Skeletal muscle tissue (tissue), 4 donors: ENCODE results near the gene XRCC5. TPM values are rescaled to one million over a fixed set of nuclear protein-coding genes. Genes with fewer than 3 reads are reported as not detected.
"Not testable (repeated sequence)": the region's sequence is repeated elsewhere in the genome, so short reads cannot be mapped to it uniquely, and the experiment has no call there.

Source experiments
- H3K27ac ChIP-seq: one replicate; pipeline ENCODE4 v1.7.0; 2013; ENCODE audit warnings: mild to moderate bottlenecking, low read depth, low read length, inconsistent platforms
- H3K27me3 ChIP-seq, 3 donors: one replicate each; pipeline ENCODE4 v1.7.0; 2013; ENCODE audit warnings: low read length in 3 of 3; ENCODE audit not compliant: control insufficient read depth in 3 of 3, insufficient read depth in 3 of 3
- H3K36me3 ChIP-seq, 3 donors: one replicate each; pipeline ENCODE4 v1.7.0; 2013; ENCODE audit warnings: low read length in 3 of 3; ENCODE audit not compliant: control insufficient read depth in 3 of 3, insufficient read depth in 3 of 3
- H3K4me1 ChIP-seq, 3 donors: one replicate each; pipeline ENCODE4 v1.7.0; 2013; ENCODE audit warnings: low read length in 3 of 3, mild to moderate bottlenecking in 3 of 3; ENCODE audit not compliant: control insufficient read depth in 3 of 3, insufficient read depth in 3 of 3
- H3K4me3 ChIP-seq, 3 donors: one replicate each; pipeline ENCODE4 v1.7.0; 2013; ENCODE audit warnings: low read length in 3 of 3
- H3K9ac ChIP-seq, 3 donors: one replicate each; pipeline ENCODE4 v1.7.0; 2013; ENCODE audit warnings: low read length in 3 of 3, mild to moderate bottlenecking in 3 of 3, moderate library complexity in 2 of 3, low read depth in 1 of 3
- H3K9me3 ChIP-seq, 3 donors: one replicate each; pipeline ENCODE4 v1.7.0; 2013; ENCODE audit warnings: low read length in 3 of 3; ENCODE audit not compliant: control insufficient read depth in 3 of 3
- total RNA-seq: library from RNA; depleted of rRNA; stranded (reverse); fragments of >200 nt; gene quantifications from one replicate; pipeline ENCODE4 v1.2.3, GENCODE V29; 2014
- donor health status: Osteomylitis.

The XRCC5 gene
- total RNA-seq, 1 donor from 2014 or later: 188 TPM

DNA sequence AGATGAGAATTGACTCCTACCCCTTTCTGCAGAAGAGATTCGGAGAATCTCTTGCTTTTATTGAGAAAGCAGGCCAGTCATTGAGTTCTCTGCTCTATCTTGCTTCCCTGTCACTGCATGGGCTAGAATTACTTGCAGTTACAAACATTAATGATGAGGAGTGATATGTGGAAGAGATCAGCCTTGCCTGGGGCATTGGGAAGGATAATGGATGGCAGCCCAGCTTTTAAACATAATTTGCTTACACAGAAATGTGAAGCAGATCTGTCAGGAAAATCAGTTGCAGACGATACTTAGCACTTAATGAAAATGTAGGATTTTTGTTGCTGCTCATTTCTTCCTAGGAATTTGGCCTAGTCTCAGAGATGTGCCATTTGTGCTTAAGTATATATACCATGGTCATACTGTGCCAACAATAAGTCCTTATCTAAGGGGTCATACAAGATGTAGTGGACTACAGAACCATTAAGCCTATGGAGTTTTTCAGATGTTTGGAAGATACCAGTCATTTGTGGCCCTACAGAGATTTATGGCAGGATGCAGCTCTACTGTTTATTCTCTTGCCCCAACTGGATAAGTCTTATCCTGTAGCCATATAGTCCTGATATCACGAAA is 92.7 kb downstream of the XRCC5 start:
- Histone ChIP-seq H3K27ac (no peak overlapping the region), H3K27me3 (no peaks in the 10 kb centered on the region), H3K4me1 (no peaks in the 10 kb centered on the region), H3K9ac (no peak overlapping the region), H3K4me3 (no peak overlapping the region), H3K36me3 (peaks cover 17 to 68% (median 61%) of the 10 kb centered on the region in 3 donors), H3K9me3 (no peaks in the 10 kb centered on the region)

DNA sequence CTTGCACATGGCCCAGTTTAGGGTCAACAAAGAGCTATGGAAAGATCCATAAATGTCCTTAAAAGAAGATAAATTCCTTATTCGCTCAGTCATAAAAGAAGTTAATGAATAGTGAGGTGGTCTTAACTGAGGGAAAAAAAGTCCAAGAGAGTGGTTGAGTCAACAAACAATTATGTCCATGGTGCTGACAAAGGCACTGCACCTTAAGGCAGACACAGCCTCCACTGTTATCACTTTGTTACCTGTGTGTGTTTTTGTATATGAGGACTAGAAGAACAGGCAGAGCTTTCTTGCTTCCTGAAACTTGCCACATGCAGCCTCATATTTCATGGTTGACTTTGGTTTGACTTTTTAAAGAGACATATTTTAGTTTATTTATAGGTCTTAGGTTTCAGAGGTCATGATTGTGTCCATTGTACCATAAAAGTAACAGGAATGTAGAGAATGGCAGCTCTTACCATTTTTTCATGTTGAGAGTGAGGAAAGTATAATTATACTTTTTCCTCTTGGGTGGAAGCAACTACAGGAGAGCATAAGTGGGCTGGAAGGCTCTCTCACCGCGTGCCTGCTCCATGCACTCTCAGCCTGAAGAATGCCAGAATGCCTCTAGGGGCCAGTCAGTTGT is 93.6 kb downstream of the XRCC5 start:
- H3K27me3 ChIP-seq: no peaks in the 10 kb centered on the region
- no peak overlapping the region for H3K9ac ChIP-seq
- H3K4me1 ChIP-seq: no peaks in the 10 kb centered on the region
- no peak overlapping the region for H3K27ac ChIP-seq
- no peaks in the 10 kb centered on the region for H3K9me3 ChIP-seq
- peaks cover 21 to 67% (median 62%) of the 10 kb centered on the region in 3 donors for H3K36me3 ChIP-seq
- H3K4me3 ChIP-seq: no peak overlapping the region

DNA sequence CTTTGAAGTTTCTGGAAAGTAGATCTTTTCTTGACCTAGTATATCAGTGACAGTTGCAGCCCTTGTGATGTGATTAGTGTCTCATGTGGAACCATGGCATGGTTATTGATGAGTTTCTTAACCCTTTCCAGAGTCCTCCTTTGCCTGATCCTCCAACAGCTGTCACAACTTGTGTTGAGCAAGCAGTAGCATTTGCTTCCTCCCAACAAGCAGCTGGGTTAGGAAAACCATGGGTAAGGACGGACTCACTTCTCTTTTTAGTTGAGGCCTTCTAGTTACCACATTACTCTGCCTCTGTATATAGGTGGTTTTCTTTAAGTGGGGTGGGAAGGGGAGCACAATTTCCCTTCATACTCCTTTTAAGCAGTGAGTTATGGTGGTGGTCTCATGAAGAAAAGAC is 96.3 kb downstream of the XRCC5 start:
- no peak overlapping the region for H3K9ac ChIP-seq
- no peaks in the 10 kb centered on the region for H3K9me3 ChIP-seq
- no peak overlapping the region for H3K27ac ChIP-seq
- peaks cover 21 to 58% (median 53%) of the 10 kb centered on the region in 3 donors for H3K36me3 ChIP-seq
- H3K27me3 ChIP-seq: no peaks in the 10 kb centered on the region
- no peaks in the 10 kb centered on the region for H3K4me1 ChIP-seq
- H3K4me3 ChIP-seq: no peak overlapping the region

DNA sequence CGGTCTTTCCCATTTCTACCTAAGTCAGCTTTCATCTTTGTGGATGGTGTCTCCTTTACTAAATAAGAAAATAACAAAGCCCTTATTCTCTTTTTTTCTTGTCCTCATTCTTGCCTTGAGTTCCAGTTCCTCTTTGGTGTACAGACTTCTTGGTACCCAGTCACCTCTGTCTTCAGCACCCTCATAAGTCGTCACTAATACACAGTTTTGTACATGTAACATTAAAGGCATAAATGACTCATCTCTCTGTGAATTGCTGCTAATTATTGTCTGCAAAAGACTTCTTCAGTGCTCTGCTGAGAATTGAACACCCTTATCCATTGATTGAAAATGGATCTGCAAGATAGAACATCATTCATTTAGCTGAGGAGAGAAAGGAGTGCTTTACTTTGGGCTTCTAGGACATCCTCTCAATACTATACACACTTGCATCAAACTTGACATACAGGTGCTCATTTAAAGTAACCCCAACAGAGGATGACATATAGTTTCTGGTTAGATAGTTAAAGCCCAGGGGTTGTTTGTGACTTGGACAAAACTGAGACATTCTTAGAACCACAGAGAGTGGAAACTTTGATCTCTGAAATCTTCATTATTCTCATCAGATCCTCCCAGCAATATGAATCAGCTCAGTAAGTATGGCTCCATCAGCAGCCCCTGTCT is 97.0 kb downstream of the XRCC5 start:
- Histone ChIP-seq H3K4me3 (no peak overlapping the region), H3K4me1 (no peaks in the 10 kb centered on the region), H3K27me3 (no peaks in the 10 kb centered on the region), H3K9me3 (no peaks in the 10 kb centered on the region), H3K36me3 (peaks cover 19 to 52% (median 50%) of the 10 kb centered on the region in 3 donors), H3K9ac (no peak overlapping the region), H3K27ac (no peak overlapping the region)

DNA sequence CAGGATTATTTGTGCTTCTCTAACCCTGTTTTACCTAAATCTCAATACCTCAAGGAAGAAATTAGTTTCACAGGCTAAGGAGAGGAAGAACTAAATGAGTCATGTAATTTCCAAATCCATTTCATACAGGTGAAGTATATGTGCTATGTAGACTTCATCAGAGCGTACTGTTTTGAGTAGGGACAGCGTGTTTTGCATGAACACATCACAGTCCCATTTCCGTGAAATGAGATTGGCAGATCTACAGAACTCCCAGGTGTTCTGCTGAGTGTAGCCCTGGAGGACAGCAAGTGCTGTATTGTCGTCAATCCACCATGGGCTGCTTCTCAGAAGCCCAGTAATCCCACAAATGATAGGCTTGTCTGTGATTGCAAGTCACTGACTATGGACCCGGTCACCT is 97.7 kb downstream of the XRCC5 start:
- Histone ChIP-seq H3K4me1 (no peaks in the 10 kb centered on the region), H3K4me3 (no peak overlapping the region), H3K27ac (no peak overlapping the region), H3K36me3 (peaks cover 19 to 49% (median 48%) of the 10 kb centered on the region in 3 donors), H3K9me3 (no peaks in the 10 kb centered on the region), H3K9ac (no peak overlapping the region), H3K27me3 (no peaks in the 10 kb centered on the region)

DNA sequence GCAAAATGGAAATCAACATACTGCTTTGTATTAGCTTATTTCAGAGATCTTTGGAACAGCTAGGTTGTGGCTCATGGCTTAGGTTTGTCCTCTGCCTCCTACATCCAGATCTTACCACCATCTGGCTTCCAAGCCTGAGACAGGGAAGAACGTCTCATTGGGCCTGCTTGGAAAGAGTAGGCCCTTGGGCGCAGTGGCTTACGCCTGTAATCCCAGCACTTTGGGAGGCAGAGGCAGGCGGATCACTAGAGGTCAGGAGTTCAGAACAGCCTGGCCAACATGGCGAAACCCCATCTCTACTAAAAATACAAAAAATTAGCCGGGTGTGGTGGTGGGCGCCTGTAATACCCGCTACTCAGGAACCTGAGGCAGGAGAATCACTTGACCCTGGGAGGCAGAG is 99.5 kb downstream of the XRCC5 start:
- H3K36me3 ChIP-seq: peaks cover 19 to 40% (median 40%) of the 10 kb centered on the region in 3 donors
- not testable (repeated sequence) for H3K4me1 ChIP-seq

DNA sequence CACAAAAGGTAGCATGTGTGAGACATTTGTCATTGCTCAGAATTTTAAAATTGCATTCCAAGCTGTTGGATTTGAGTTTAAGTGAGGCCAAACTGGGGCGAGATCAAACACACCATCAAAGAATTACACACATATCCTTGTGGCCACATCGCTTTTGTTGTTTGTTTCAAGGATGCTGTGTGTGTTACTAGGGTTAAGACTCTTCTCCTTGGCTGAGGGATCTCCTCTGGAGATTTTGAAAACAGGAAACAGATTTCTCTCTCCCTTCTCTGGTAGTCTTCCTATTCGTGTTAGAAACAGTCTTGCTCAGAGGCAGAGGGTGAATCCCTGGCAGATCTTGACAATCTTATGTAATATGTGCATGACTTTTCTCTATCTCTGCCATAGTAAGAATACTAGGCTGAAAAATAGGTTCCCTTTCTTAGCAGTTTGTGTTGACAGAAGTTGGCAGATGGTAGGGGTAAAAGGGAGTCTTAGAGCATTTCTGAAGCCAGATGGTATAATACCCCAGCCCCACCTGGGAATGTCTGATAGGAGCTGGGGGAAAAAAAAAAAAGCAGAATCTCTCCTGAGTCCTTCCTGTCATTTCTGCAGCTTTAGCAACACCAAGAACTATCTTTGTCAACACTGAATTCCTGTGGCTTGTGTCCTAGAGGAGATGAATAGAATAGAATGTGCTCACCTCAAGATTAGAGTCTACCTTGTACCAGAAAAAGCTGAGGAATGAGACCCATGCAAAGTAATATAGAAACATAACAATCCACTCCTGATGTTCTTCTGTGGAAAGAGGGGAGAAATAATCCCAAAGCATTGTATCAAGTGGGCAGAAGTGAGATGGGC is 101.8 kb downstream of the XRCC5 start:
- H3K36me3 ChIP-seq: peaks cover 5 to 19% (median 19%) of the 10 kb centered on the region in 3 donors

More for the DNA sequence above, 99.5 kb downstream of the XRCC5 start:
- H3K9me3 ChIP-seq, H3K4me3 ChIP-seq, H3K27me3 ChIP-seq, H3K9ac ChIP-seq, H3K27ac ChIP-seq: not testable (repeated sequence)

DNA sequence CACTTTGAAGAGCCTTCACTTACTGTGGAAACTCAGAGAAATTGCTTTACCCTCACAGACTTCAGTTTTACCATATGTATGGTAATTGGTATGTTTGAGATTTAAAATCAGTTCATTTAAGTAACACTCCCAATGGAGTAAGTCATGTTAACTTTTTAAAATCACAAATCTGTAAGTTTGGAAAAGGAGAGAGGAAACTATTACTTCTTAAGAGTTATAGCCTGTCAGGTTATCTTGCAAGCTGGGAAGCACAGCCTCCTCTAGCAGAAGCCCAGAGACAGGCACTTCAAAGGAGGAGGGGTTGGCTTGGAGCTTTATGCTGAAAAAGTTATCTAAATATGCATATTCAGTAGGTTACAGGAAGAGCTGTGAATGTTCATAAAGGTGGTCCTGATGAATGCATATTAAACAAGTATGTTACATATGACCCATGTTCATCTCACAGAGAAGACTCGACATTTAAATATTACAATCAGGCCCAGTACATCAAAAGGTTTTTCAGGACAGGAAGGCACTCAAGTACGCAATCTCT is 102.5 kb downstream of the XRCC5 start:
- Histone ChIP-seq H3K27me3 (no peaks in the 10 kb centered on the region), H3K36me3 (peaks cover 3 to 12% (median 11%) of the 10 kb centered on the region in 3 donors), H3K9me3 (no peaks in the 10 kb centered on the region), H3K4me3 (no peak overlapping the region), H3K4me1 (no peaks in the 10 kb centered on the region), H3K27ac (no peak overlapping the region), H3K9ac (no peak overlapping the region)

More for the DNA sequence above, 101.8 kb downstream of the XRCC5 start:
- Histone ChIP-seq H3K9me3 (no peaks in the 10 kb centered on the region), H3K4me3 (no peak overlapping the region), H3K27me3 (no peaks in the 10 kb centered on the region), H3K4me1 (no peaks in the 10 kb centered on the region), H3K9ac (no peak overlapping the region), H3K27ac (no peak overlapping the region)

DNA sequence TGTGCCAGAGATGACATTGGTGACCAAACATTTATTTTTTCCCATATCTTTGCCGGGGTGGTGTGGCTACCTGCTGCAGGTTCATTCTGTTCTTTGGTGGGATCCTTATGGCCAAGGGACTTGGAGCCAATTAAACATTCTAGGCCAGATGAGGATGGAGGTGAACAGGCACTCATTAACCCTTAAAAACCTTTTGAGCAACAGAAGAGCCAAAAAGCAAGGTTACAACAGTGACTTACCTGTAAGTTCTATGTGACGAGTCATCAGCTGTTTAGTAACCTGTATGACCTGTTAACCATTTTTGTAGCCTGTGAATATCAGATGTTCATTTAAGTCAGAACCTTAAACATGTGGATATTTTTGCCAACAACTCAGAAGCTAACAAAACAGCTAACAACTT is 105.6 kb downstream of the XRCC5 start:
- Histone ChIP-seq H3K27ac (no peak overlapping the region), H3K9ac (no peak overlapping the region), H3K9me3 (no peaks in the 10 kb centered on the region), H3K4me3 (no peak overlapping the region), H3K27me3 (no peaks in the 10 kb centered on the region), H3K4me1 (peaks cover 0 to 3% (median 0%) of the 10 kb centered on the region in 3 donors), H3K36me3 (peaks cover 0 to 3% (median 0%) of the 10 kb centered on the region in 3 donors)
